Stimulated activated CD8-positive, alpha-beta memory T cell treated with anti-CD3 and anti-CD28 coated beads, Interleukin-4, amount 100 ng/mL, for 48 hours (primary cell): Measurements from ENCODE around the gene VAMP2.
A peak's percentile ranks its signal among the peaks of the same experiment; 100 is the strongest.
"Not testable (repeated sequence)": the region's sequence is repeated elsewhere in the genome, so short reads cannot be mapped to it uniquely, and the experiment has no call there.

Source experiments
- DNase-seq: peaks from one replicate; pipeline ENCODE4 v3.0.0-alpha.2; 2020

VAMP2 gene

GRCh38 chr17:8175795-8176196 is 13.0 kb upstream of the VAMP2 start:
- DNase-seq, result no peak

DNA sequence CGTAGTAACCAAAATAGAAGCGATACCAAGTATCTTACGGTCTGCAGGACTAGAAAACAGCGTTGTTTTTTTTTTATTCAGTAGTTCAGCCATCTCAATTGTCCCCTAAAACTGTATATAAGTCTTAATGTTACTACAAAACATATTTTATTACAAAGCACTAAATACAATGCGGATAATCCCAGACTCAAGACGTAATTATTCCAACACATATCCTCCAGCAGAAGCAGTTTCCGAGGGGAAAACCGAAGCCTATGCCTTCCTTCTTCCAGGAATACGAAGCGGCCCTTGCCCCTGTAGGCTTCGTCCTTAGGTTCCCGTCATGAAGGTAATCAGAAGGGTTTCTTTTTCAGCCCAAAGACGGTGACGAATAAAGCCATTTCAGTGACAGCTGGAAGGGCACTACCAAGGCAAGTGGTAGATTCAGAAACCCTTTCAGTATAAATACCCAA is 11.1 kb upstream of the VAMP2 start:
- DNase-seq, result no peak

DNA sequence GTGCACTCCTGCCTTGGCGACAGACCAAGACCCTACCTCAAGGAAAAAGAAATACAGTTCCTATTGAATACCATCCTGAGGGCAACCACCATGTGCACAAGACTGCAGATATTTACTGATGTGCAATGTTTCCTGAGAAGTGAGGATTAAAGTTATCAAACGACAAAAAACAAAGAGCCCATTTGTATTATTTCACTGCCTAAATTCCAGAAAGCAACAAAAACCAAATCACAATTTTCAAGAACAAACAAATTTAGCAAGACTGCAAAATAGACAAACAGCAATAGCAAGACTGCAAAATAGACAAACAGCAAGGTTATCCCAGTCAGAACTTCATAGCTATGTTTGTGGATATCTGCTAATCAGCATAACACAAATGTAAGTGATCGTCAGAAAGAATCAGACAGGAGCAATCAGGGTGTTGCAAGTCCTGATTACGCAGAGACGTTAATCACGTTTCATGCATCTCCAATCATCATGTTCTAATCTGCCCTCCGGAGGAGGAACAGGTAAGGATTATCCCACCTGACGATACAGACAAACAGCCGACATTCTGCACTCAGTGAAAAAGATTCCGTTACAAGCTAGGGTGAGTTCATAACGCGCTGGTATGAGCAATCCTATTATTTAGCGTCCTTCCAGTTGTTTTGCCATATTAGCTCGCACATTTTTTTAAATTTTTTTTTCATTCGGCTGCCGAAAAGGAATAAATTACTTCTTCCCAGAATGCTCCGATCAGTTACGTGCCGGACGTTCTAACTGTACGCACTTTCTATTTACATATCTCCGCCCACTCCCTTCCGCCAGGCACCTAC is 10.5 kb upstream of the VAMP2 start:
- DNase-seq, result peak; percentile 79

DNA sequence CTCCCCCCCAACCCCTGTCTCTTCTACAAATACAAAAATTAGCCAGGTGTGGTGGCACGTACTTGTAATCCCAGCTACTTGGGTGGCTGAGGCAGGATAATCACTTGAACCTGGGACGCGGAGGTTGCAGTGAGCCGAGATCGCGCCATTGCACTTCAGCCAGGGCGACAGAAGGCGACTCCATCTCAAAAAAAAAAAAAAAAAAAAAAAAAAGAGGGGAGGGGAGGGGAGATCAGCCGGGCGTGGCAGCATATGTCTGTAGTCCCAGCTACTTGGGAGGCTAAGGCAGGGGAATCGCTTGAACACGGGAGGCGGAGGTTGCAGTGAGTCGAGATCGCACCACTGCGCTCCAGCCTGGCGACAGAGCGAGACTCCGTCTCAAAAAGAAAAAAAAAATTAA is 7.4 kb upstream of the VAMP2 start:
- not testable (repeated sequence) for DNase-seq

- DNase-seq, result no peak
Measured at GRCh38 chr17:8167526-8167925, 4.8 kb upstream of the VAMP2 start.

- DNase-seq, result no peak
Measured at GRCh38 chr17:8166731-8167130, 4.0 kb upstream of the VAMP2 start.

DNA sequence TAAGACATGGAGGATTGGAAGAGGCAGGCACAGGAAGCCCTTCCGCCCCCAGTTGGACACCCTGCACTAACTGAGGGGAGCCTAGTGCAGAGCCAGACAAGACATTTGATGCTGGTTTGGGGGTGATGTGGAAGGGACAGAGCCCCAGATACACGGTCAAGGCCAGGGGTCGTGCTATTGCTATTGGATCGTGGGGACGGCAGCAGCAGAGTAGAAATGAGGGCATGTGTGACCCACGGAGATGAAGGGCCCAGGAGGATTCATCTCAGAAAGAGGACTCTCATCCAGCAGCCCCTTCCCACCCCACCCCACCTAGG is 2.0 kb upstream of the VAMP2 start:
- no peak for DNase-seq

DNA sequence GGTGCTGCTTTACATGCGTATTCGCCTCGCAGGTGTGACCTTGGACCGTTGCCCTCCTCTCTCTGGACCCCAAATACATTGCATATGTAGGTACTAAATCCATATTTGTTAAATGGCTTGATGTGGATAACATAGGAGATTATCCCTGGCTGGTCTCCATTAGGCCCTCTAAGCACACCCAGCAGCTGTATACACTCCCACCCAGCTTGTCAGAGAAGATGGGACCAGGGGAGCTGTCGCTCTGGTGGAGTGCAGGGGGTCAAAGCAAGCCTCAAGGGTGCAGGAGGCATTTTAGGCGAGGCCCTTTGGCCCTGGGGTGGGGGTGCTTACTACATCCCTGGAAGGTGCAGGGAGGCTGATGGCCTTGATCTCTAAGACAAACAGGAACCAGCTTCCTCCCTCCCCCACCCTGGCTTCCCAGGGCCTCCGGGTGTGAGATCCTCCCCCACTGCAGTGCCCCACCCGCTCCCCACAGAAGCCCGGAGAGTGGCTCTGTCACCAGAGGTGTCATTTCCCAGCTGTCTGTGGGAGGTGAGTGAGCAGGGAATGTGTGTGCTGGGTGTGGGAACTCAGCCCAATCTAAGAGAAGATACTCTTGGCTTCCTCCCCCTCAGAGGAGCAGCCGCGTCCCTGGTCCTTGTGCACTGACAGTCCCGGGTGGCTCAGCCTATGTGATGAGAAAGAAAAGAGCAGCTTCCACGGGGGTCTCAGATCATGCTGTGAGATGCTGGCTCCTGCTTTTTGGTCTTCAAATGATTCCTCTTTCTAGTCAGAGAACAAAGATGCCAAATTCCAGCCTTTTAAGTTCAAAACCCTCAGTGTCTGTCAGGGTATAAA is 1.4 kb upstream of the VAMP2 start:
- peak; percentile 85 for DNase-seq

GRCh38 chr17:8162997-8163977 is 539 bp upstream of the VAMP2 start:
- peak; percentile 59 for DNase-seq

DNA sequence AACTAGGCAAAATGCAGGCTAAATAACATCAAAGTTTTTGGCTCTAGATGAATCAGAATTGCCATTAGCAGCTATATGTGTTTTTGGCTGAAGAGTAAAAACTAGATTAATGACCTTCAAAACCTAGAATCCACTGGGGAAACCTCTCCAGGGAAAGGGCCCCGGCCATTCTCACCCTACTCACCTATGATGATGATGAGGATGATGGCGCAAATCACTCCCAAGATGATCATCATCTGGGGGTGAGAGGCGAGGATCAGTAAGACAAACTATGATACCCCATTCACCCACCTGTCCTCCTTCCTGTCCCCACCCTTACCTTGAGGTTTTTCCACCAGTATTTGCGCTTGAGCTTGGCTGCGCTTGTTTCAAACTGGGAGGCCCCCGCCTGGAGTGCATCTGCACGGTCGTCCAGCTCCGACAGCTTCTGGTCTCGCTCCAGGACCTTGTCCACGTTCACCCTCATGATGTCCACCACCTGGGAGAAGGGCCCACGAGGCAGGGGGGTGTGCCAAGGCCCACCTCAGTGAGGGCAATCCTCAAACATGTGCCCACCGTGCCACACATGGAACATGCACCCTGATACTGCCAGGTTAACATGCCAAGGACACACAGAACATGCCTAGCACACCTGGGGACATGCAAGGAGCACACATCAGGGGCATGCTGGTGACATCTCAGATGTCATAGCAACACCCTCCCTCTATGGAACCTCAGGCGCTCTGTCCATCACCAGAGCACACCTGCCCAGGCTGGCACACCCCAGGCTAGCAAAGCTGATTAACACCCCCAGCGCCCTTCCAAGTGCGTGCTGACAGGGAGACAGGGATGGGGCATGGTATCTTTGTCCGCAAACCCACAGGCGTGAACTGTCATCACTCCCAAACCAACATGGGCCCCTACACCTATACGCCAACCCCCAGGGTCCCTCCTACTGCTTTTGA is 1.2 kb downstream of the VAMP2 start:
- DNase-seq, result no peak

DNA sequence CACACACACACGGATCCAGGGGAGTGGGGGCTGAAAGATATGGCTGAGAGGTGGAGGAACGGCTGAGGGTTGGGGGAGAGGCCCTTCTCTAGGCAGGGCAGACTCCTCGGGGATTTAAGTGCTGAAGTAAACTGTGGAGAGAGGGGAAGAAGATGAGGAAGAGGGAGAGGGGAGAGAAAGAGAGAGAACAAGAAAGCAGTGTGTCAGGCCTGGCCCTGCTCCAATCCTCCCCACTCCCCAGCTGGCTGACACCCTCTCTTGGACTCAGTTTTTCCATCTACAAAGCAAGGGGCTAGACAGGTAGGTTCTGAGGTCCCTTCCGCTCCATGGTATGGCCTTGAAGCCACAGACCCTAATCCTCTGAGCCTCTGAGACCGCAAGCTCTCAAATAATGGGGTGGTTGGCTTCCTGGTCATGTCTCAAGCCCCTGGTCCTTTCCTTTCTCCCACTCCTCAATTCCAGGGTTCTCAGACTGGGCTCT is 2.0 kb downstream of the VAMP2 start:
- no peak for DNase-seq

DNA sequence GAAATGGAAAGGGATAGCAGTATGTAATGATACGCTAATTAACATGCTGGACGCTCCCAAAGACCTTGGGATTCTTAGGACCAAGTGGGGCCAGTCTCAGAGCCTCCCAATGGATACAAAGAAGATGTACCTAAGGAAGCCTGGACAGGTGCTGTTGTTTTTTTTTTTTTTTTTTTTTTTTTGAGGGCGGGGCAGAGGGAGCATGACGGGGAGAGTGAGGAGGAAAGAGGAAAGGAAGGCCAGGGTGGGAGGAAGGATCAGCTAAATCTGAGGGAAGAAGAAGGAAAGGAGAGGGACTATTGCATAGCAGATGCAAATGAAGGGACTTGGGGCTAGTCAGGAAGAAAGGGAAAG is 2.5 kb downstream of the VAMP2 start:
- DNase-seq, result no peak

DNA sequence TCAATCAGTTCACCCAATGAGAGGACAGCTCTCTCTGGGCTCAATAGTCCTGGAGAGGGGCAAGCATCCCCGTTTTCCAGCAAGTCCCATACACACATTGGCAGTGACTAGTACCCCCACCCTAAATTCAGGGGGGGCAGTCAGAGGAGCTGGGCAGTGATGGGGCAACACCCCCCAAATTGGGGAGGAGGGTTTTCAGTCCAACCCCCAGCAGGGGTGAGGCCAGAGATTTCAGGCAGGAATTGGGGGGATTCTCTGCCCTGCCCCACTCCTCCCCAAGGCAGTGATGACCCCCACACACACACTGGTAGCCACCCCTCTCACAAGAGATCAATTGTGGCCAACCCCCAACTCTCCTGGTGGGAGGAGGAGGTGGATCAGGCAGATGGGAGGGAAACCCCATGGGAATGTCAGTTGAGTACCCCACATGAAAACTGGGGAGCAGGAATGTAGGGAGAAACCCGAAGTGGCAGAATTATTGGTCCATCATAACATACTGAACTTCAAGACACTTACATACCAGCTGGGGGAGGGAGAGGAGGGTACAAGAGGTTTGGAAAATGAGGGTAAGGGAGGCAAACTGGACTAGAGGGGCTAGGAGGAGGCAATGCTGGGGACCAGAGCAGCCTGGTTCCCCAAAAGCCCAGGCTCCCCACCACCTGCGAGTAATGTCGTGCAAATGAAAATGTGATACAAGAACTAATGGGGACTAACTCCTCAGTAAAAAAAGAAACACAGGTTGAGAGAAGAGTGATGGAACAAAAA is 3.1 kb downstream of the VAMP2 start:
- DNase-seq, result no peak

DNA sequence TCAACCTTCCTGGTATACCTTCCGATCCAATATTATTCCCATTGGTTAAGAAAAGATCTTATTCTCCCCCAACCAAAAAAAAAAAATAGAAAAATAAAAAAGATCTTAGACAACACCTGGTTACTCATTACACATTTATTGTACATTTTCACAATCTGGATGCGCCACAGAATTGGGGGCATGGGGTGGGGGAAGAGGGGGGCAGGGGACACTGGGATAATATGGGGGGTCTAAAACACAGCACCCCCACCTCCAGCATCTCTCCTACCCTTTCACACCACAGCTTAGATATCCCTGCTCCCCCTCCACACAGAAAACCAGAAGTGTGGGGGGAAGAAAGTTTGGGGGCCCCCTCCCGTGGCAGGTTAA is 3.7 kb downstream of the VAMP2 start:
- no peak for DNase-seq

DNA sequence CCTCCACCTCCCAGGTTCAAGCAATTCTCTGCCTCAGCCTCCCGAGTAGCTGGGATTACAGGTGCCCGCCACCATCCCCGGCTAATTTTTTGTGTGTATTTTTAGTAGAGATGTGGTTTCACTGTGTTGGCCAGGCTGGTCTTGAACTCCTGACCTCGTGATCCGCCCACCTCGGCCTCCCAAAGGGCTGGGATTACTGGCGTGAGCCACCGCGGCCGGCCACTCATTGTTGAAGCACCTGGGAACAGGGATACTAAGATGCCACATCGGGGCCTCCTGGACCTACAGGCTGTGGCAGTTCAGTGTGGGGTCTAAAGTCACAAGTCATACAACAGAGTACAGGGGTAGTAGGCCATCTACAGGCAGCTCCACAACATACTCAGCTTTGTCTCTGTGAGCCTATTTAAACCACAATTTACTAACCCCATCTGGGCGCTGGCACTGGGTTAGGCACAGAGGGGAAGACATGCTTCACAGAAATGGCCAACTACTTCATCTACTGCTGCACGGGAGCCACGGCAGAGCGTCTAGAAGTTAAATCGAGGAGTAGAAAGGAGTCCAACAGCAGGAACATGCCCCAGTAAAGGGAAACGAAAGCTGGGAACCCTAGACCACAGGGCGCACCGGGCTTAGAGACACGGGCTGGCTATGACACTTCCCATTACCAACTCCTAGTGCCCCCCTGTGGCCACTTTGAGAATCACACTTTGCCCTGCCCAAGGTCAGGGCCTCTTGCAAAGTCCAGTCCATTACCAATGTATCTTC is 4.3 kb downstream of the VAMP2 start:
- peak; percentile 97 for DNase-seq

- DNase-seq, result peak; percentile 100
Measured at GRCh38 chr17:8156246-8156992, 6.3 kb downstream of the VAMP2 start.

DNA sequence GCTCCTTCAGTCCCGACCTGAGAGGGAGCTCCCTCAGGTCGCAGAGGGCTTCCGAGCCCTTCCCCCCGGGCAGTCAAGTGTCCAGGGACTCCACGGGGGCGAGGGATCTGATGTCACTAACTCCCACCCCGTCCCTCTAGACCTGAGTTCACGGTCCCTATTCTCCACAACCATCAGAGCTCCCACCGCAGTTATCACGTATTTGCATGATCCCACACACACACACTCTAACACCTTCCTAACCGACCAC is 6.8 kb downstream of the VAMP2 start:
- peak; percentile 40 for DNase-seq

DNA sequence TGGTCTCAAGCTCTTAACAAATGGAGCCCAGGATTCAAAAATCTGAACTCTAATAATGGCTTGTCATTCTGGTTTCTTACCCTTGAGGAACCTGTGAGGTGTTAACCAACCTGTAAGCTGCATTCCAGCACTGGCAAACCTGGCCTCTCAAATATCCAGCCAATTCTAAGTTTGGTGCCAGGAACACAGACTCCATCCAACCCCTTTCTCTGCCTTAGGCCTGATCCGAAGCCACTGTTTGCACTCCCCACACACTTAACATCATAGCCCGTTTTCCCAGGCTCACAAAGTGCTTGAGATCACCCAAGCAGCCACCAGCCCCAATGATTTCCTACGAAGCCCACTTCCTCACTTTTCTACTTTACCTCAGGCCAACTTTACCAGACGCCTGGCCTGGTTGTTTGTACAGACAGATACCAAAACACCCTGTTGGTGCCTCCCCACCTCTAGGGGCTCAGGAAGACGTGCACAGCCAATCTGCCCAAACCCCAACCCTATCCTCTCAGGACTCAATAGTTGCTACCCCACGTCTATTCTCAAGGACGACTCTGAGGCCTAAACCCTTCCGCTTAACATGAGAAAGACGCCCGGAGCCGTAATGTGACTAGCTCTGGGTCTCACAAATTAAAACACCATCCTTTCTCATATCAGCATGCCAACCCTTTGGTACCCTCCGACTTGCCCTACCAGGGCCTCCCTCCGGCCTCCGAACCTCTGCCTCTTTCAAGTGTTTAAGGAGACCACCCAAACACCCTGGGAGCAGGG is 7.3 kb downstream of the VAMP2 start:
- DNase-seq, result no peak

DNA sequence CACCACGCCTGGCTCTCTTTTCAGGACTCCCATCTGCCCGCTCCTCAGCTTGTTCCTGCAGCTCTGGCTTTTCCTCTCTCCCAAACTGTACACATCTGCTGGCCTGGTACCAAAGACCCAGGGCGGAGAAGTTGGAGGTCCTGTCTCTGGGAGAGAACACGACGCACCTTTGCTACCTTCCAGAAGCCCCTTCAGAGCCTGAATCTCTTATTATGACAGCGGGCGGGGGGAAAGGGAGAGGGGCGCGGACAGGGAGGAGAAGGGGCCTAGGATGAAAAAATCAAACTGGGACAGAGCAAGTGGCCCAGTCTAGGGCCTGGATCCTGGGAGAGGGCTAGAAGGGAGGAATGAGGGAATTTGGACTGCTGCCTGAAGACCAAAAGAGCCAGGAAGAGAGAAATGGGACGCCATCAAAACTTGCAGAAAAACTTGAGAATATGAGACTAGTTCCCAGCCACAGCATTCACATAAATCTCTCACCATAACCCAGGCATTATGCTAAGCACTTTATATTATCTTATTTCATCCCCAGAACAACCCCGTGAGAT is 8.1 kb downstream of the VAMP2 start:
- DNase-seq, result no peak
